ENCODE results near the gene ID4.

The ID4 gene

GRCh38 chr6:19865178-19865577 lies 28.0 kb downstream of the ID4 start:
- H3K4me3 ChIP-seq (ENCODE audit: low read length), result no peak overlapping the region
- no peaks in the 10 kb centered on the region for H3K36me3 ChIP-seq (ENCODE audit: control insufficient read depth, low read depth, low read length)
- no peak overlapping the region for H3K9ac ChIP-seq (ENCODE audit: low read length)
- no peaks in the 10 kb centered on the region for H3K27me3 ChIP-seq (ENCODE audit: control insufficient read depth, insufficient read depth, low read length)
- H3K27ac ChIP-seq (ENCODE audit: low read length), result no peak overlapping the region
- H3K4me1 ChIP-seq (ENCODE audit: control insufficient read depth, low read depth, low read length), result no peaks in the 10 kb centered on the region
- H3K9me3 ChIP-seq (ENCODE audit: control insufficient read depth, low read depth, low read length), result no peaks in the 10 kb centered on the region

GRCh38 chr6:19866173-19866984 lies 29.2 kb downstream of the ID4 start:
- H3K4me3 ChIP-seq (ENCODE audit: low read length), result no peak overlapping the region
- no peaks in the 10 kb centered on the region for H3K36me3 ChIP-seq (ENCODE audit: control insufficient read depth, low read depth, low read length)
- no peaks in the 10 kb centered on the region for H3K27me3 ChIP-seq (ENCODE audit: control insufficient read depth, insufficient read depth, low read length)
- no peaks in the 10 kb centered on the region for H3K9me3 ChIP-seq (ENCODE audit: control insufficient read depth, low read depth, low read length)
- no peak overlapping the region for H3K9ac ChIP-seq (ENCODE audit: low read length)
- H3K4me1 ChIP-seq (ENCODE audit: control insufficient read depth, low read depth, low read length), result no peaks in the 10 kb centered on the region
- no peak overlapping the region for H3K27ac ChIP-seq (ENCODE audit: low read length)

DNA sequence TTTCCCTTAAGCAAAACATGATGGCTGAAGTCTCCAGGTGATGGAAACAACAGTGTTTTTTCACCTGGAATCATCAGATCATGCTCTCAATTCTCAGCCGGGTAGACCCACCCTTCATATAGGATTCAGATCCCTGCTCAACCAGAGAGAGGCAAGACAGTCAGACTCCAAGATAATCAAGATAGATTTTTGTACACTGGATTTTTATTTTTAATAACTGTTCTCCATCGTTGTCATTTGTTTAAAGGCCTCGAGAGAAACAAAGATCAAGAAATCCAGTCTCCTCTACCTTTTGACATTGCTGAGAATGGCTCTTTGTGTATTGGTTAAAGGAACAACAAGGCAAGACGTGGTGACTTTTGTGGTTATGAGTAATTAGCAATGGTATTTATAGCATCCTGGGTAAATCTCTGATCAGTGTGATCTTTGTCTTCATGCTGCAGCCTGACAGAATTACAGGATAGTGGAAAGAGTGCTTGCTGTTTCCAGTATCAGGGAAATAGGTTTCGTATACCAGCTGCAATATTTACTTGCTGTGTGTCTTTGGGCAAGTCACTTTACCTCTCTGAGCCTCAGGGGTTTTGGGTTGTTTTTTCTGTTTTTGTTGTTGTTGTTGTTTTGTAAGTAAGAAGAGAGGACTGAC lies 29.9 kb downstream of the ID4 start:
- Histone ChIP-seq H3K4me1 (ENCODE audit: control insufficient read depth, low read depth, low read length) (no peaks in the 10 kb centered on the region), H3K36me3 (ENCODE audit: control insufficient read depth, low read depth, low read length) (no peaks in the 10 kb centered on the region), H3K27ac (ENCODE audit: low read length) (no peak overlapping the region), H3K9ac (ENCODE audit: low read length) (no peak overlapping the region), H3K27me3 (ENCODE audit: control insufficient read depth, insufficient read depth, low read length) (no peaks in the 10 kb centered on the region), H3K9me3 (ENCODE audit: control insufficient read depth, low read depth, low read length) (no peaks in the 10 kb centered on the region), H3K4me3 (ENCODE audit: low read length) (no peak overlapping the region)

GRCh38 chr6:19869464-19869863 lies 32.3 kb downstream of the ID4 start:
- Histone ChIP-seq H3K27ac (ENCODE audit: low read length) (no peak overlapping the region), H3K4me3 (ENCODE audit: low read length) (no peak overlapping the region), H3K9ac (ENCODE audit: low read length) (no peak overlapping the region), H3K9me3 (ENCODE audit: control insufficient read depth, low read depth, low read length) (no peaks in the 10 kb centered on the region), H3K4me1 (ENCODE audit: control insufficient read depth, low read depth, low read length) (no peaks in the 10 kb centered on the region), H3K36me3 (ENCODE audit: control insufficient read depth, low read depth, low read length) (no peaks in the 10 kb centered on the region), H3K27me3 (ENCODE audit: control insufficient read depth, insufficient read depth, low read length) (no peaks in the 10 kb centered on the region)

GRCh38 chr6:19870322-19870721 lies 33.2 kb downstream of the ID4 start:
- Histone ChIP-seq H3K27me3 (ENCODE audit: control insufficient read depth, insufficient read depth, low read length) (no peaks in the 10 kb centered on the region), H3K27ac (ENCODE audit: low read length) (no peak overlapping the region), H3K9ac (ENCODE audit: low read length) (no peak overlapping the region), H3K4me3 (ENCODE audit: low read length) (no peak overlapping the region), H3K9me3 (ENCODE audit: control insufficient read depth, low read depth, low read length) (no peaks in the 10 kb centered on the region), H3K36me3 (ENCODE audit: control insufficient read depth, low read depth, low read length) (no peaks in the 10 kb centered on the region), H3K4me1 (ENCODE audit: control insufficient read depth, low read depth, low read length) (no peaks in the 10 kb centered on the region)

DNA sequence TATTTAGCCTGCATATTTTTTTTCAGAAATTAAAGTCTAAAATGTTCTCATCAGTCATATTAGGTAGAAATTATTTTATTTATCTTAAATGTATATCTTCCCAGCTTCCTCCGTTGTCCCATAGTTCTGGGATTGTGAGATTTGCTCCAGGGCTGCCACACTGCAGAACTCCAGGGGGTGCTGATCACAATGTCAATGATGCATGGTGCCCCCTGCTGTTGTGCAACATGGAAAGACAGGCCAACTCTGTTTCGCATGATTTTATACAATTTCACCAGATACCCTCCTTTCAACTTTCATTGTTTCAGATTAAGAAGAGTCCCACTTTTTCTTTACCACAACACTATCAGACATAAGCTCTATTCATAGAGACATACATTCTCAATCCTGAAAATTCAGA lies 35.9 kb downstream of the ID4 start:
- Histone ChIP-seq H3K27me3 (ENCODE audit: control insufficient read depth, insufficient read depth, low read length) (no peaks in the 10 kb centered on the region), H3K36me3 (ENCODE audit: control insufficient read depth, low read depth, low read length) (no peaks in the 10 kb centered on the region), H3K4me3 (ENCODE audit: low read length) (no peak overlapping the region), H3K27ac (ENCODE audit: low read length) (no peak overlapping the region), H3K9me3 (ENCODE audit: control insufficient read depth, low read depth, low read length) (no peaks in the 10 kb centered on the region), H3K9ac (ENCODE audit: low read length) (no peak overlapping the region), H3K4me1 (ENCODE audit: control insufficient read depth, low read depth, low read length) (no peaks in the 10 kb centered on the region)

DNA sequence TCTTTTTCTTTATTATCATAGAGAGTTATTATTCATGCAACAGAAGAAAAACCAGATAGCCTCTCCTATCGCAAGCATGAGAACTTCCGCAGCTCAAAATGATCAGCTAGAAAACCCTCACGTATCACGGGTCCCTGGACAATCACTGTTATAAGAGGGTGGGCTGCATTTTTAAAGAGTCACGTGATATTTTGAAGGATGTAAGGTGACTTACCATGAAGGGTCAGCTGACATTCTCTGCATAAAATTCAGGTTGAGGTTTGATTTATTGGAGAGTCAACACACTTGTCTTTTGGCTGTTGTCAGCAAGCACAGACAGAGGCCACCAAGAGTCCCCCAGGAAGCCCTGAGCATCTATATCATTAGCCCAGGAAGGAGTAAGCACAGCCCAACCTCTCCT lies 39.5 kb downstream of the ID4 start:
- H3K27me3 ChIP-seq (ENCODE audit: control insufficient read depth, insufficient read depth, low read length), result no peaks in the 10 kb centered on the region
- no peak overlapping the region for H3K27ac ChIP-seq (ENCODE audit: low read length)
- H3K9me3 ChIP-seq (ENCODE audit: control insufficient read depth, low read depth, low read length), result no peaks in the 10 kb centered on the region
- no peaks in the 10 kb centered on the region for H3K36me3 ChIP-seq (ENCODE audit: control insufficient read depth, low read depth, low read length)
- no peak overlapping the region for H3K4me3 ChIP-seq (ENCODE audit: low read length)
- H3K4me1 ChIP-seq (ENCODE audit: control insufficient read depth, low read depth, low read length), result no peaks in the 10 kb centered on the region
- no peak overlapping the region for H3K9ac ChIP-seq (ENCODE audit: low read length)

DNA sequence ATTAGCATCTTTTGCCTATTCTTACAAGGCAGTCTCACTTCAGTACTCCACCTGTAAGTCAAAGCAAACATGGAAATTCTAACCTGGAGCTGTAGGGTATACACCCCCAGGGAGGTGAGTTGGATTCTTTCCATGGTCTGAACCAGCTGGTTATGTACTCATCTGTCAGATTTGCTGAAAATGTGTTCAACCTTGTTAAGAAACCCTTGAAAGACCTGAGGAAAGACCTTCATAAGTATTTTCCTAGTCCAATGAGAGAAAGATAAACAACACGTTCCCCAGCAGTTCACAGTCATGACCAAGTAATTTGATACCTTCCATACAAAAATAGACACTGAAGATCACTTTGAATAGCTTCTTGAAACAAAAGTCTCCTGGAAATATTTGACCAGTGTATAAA lies 42.5 kb downstream of the ID4 start:
- Histone ChIP-seq H3K4me1 (ENCODE audit: control insufficient read depth, low read depth, low read length) (no peaks in the 10 kb centered on the region), H3K27ac (ENCODE audit: low read length) (no peak overlapping the region), H3K4me3 (ENCODE audit: low read length) (no peak overlapping the region)

DNA sequence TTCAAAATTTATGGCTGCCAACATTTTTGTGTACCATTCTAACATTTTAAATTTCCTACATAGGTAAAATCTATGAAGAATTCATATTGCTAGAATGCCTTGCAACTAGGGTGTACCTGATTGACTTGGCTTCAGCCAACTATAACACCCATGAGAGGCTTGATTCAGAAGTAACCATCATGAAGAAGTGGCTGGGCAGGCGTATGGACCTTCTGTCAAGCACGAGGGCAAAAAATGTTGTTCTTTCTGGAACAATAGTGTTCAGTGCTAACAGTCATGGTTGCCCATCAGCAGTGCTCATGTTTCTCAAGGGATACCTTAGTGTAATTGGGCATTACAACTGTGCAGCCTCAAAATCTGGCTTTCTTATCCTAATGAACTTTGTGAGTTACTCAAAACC lies 42.9 kb downstream of the ID4 start:
- no peak overlapping the region for H3K4me3 ChIP-seq (ENCODE audit: low read length)
- no peak overlapping the region for H3K27ac ChIP-seq (ENCODE audit: low read length)
- no peaks in the 10 kb centered on the region for H3K27me3 ChIP-seq (ENCODE audit: control insufficient read depth, insufficient read depth, low read length)
- no peak overlapping the region for H3K9ac ChIP-seq (ENCODE audit: low read length)
- no peaks in the 10 kb centered on the region for H3K4me1 ChIP-seq (ENCODE audit: control insufficient read depth, low read depth, low read length)
- no peaks in the 10 kb centered on the region for H3K36me3 ChIP-seq (ENCODE audit: control insufficient read depth, low read depth, low read length)
- no peaks in the 10 kb centered on the region for H3K9me3 ChIP-seq (ENCODE audit: control insufficient read depth, low read depth, low read length)

More for the DNA sequence above, 42.5 kb downstream of the ID4 start:
- H3K36me3 ChIP-seq (ENCODE audit: control insufficient read depth, low read depth, low read length), result no peaks in the 10 kb centered on the region
- H3K27me3 ChIP-seq (ENCODE audit: control insufficient read depth, insufficient read depth, low read length), result no peaks in the 10 kb centered on the region
- H3K9me3 ChIP-seq (ENCODE audit: control insufficient read depth, low read depth, low read length), result no peaks in the 10 kb centered on the region
- H3K9ac ChIP-seq (ENCODE audit: low read length), result no peak overlapping the region

GRCh38 chr6:19891451-19891850 lies 54.3 kb downstream of the ID4 start:
- H3K27ac ChIP-seq (ENCODE audit: low read length), result no peak overlapping the region
- H3K27me3 ChIP-seq (ENCODE audit: control insufficient read depth, insufficient read depth, low read length), result no peaks in the 10 kb centered on the region

More at GRCh38 chr6:19891451-19891850, 54.3 kb downstream of the ID4 start:
- Histone ChIP-seq H3K4me1 (ENCODE audit: control insufficient read depth, low read depth, low read length) (peaks cover 2% of the 10 kb centered on the region), H3K4me3 (ENCODE audit: low read length) (no peak overlapping the region), H3K9ac (ENCODE audit: low read length) (no peak overlapping the region), H3K9me3 (ENCODE audit: control insufficient read depth, low read depth, low read length) (peaks cover 3% of the 10 kb centered on the region), H3K36me3 (ENCODE audit: control insufficient read depth, low read depth, low read length) (no peaks in the 10 kb centered on the region)

Measured in iPS-18a (cell line).